ENCODE data around the gene ST8SIA1. TPM values are rescaled to one million over a fixed set of nuclear protein-coding genes. Genes with fewer than 3 reads are reported as not detected.
A peak's percentile ranks its signal among the peaks of the same experiment; 100 is the strongest.

ST8SIA1 gene
- total RNA-seq, 2 experiments from 2014 or later, result 5.6 to 5.7 TPM

DNA sequence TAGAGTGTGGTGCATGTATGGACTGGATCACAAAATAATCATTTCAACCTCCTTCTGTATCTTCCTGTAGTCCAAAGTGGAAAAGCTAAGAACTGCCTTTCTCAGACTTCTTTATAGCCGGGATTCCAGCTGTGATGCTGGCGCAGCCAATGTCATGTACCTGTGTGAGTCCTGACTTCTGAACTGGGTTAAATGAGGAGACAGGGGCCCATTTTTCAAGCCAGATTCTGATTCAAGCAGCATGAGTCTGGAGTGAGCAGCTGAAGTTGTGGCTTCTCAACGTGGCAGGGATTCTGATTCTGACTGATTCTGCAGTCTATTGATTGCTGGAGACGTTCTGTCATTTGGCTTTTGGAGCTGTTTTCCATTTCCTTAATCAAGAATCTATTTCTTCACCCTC, 111.2 kb downstream of the ST8SIA1 start:
- H3K9me3 Mint-ChIP-seq, result no peaks in the 10 kb centered on the region
- DNase-seq, result no peak
- Histone ChIP-seq H3K4me1 (ENCODE audit: insufficient read depth, low read length) (peaks cover 5% of the 10 kb centered on the region), H3K27ac (ENCODE audit: low read depth in 1 of 2, low read length in 2 of 2) (no peak overlapping the region), H3K27me3 (ENCODE audit: control insufficient read depth in 1 of 2, insufficient read depth in 2 of 2, low read length in 2 of 2) (no peaks in the 10 kb centered on the region), H3K4me3 (ENCODE audit: low read length) (no peak overlapping the region), H3K9me3 (ENCODE audit: control insufficient read depth in 1 of 2, insufficient read depth in 1 of 2, low read length in 2 of 2) (no peaks in the 10 kb centered on the region), H3K36me3 (ENCODE audit: insufficient read depth, low read length) (no peaks in the 10 kb centered on the region)
- POLR2A ChIA-PET, result no interaction called here
- H3K36me3 Mint-ChIP-seq (ENCODE audit: low read depth), result no peaks in the 10 kb centered on the region
- intact Hi-C loops (cut with DNase I, micrococcal nuclease), result no loop called here
- ATAC-seq (ENCODE audit: poor library complexity), result no peak
- TF ChIP-seq, protein P1, sequence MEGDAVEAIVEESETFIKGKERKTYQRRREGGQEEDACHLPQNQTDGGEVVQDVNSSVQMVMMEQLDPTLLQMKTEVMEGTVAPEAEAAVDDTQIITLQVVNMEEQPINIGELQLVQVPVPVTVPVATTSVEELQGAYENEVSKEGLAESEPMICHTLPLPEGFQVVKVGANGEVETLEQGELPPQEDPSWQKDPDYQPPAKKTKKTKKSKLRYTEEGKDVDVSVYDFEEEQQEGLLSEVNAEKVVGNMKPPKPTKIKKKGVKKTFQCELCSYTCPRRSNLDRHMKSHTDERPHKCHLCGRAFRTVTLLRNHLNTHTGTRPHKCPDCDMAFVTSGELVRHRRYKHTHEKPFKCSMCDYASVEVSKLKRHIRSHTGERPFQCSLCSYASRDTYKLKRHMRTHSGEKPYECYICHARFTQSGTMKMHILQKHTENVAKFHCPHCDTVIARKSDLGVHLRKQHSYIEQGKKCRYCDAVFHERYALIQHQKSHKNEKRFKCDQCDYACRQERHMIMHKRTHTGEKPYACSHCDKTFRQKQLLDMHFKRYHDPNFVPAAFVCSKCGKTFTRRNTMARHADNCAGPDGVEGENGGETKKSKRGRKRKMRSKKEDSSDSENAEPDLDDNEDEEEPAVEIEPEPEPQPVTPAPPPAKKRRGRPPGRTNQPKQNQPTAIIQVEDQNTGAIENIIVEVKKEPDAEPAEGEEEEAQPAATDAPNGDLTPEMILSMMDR (IDR thresholded peaks at IDR 0.05), result no peak
- H3K4me3 Mint-ChIP-seq, result no peak overlapping the region
- no peaks in the 10 kb centered on the region for H3K4me1 Mint-ChIP-seq (ENCODE audit: low read depth)
- no peaks in the 10 kb centered on the region for H3K27me3 Mint-ChIP-seq
- H3K27ac Mint-ChIP-seq, result no peak overlapping the region
- CTCF ChIA-PET, result no interaction called here

DNA sequence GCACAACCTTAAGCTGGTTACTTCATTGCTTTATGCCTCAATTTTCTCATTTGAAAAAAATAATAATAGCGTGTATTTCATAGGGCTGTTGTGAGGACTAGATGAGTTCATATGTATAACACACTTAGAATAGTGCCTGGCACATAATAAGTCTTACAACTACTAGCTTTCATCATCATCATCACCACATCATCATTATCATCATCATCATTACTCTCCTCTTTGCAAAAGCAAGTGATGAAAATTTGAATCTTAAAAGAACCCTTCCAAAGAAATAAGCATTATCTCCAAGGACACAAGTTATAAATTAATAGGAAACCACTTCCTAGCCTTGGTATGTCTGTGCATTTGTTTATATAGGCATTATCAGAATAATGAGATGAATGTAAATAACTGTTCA, 117.0 kb downstream of the ST8SIA1 start:
- no peaks in the 10 kb centered on the region for H3K4me1 Mint-ChIP-seq (ENCODE audit: low read depth)
- TF ChIP-seq, protein P1 (IDR thresholded peaks at IDR 0.05), result no peak
- intact Hi-C loops (cut with DNase I, micrococcal nuclease), result no loop called here
- no peaks in the 10 kb centered on the region for H3K4me1 ChIP-seq (ENCODE audit: insufficient read depth, low read length)
- H3K27me3 ChIP-seq (ENCODE audit: control insufficient read depth in 1 of 2, insufficient read depth in 2 of 2, low read length in 2 of 2), result no peaks in the 10 kb centered on the region
- DNase-seq (no peak), ATAC-seq (ENCODE audit: poor library complexity) (no peak)
- H3K27me3 Mint-ChIP-seq, result no peaks in the 10 kb centered on the region
- no peaks in the 10 kb centered on the region for H3K36me3 ChIP-seq (ENCODE audit: insufficient read depth, low read length)
- no peaks in the 10 kb centered on the region for H3K36me3 Mint-ChIP-seq (ENCODE audit: low read depth)
- H3K4me3 Mint-ChIP-seq, result no peak overlapping the region
- H3K27ac Mint-ChIP-seq, result no peak overlapping the region
- no peak overlapping the region for H3K27ac ChIP-seq (ENCODE audit: low read depth in 1 of 2, low read length in 2 of 2)
- no peaks in the 10 kb centered on the region for H3K9me3 Mint-ChIP-seq
- no peak overlapping the region for H3K4me3 ChIP-seq (ENCODE audit: low read length)
- ChIA-PET CTCF (no interaction called here), POLR2A (no interaction called here)
- H3K9me3 ChIP-seq (ENCODE audit: control insufficient read depth in 1 of 2, insufficient read depth in 1 of 2, low read length in 2 of 2), result no peaks in the 10 kb centered on the region

DNA sequence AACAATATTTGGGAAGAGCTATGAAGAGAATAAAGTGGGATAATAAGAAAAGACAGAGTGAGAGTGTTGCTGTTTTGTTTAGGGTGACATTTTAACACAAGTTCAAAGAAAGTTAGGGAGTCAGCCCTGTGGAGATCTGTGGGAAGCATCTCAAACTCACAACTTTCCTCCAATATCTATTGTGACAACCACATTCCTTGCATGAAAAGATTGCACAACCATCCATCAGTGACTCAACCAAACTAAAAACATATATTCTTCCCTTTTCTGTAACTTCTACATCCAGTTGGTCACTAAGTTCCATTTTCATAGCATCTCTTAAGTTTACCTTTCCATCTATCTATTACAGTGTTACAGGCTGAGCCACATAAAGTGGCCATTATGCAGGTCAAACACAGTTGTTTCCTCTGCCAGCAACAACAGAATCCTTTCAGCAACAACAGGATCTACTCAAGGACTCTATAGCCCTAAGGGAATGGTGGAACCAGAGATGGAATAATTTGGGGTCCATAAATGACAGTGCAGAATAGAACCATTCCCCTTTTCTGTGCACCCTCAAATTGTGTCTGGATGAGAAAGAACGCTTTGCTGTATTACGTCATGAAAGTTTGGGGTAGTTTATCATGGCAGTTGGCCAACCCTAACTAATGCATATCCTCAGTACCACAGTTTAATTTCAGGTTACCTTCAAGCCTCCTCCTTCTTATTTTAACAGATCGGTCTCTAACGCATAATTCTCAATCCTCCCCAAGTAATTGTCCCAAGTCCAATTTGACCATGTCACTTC, 118.8 kb downstream of the ST8SIA1 start:
- no peak overlapping the region for H3K4me3 Mint-ChIP-seq
- TF ChIP-seq, protein P1 (IDR thresholded peaks at IDR 0.05), result no peak
- H3K36me3 ChIP-seq (ENCODE audit: insufficient read depth, low read length), result no peaks in the 10 kb centered on the region
- no peak overlapping the region for H3K27ac Mint-ChIP-seq
- intact Hi-C loops (cut with DNase I, micrococcal nuclease), result no loop called here
- H3K27me3 Mint-ChIP-seq, result no peaks in the 10 kb centered on the region
- no peaks in the 10 kb centered on the region for H3K4me1 ChIP-seq (ENCODE audit: insufficient read depth, low read length)
- ChIA-PET CTCF (interaction anchor here (1.0 kb wide), 1 partner anchor 119 kb away, joined by 3 read pairs; the partner anchor contains the start of gene ST8SIA1), POLR2A (no interaction called here)
- H3K36me3 Mint-ChIP-seq (ENCODE audit: low read depth), result no peaks in the 10 kb centered on the region
- H3K4me1 Mint-ChIP-seq (ENCODE audit: low read depth), result no peaks in the 10 kb centered on the region
- no peaks in the 10 kb centered on the region for H3K27me3 ChIP-seq (ENCODE audit: control insufficient read depth in 1 of 2, insufficient read depth in 2 of 2, low read length in 2 of 2)
- H3K27ac ChIP-seq (ENCODE audit: low read depth in 1 of 2, low read length in 2 of 2), result no peak overlapping the region
- DNase-seq (peak in 1 of 14 experiments; percentile 1), ATAC-seq (ENCODE audit: poor library complexity) (no peak)
- H3K9me3 Mint-ChIP-seq, result no peaks in the 10 kb centered on the region
- H3K9me3 ChIP-seq (ENCODE audit: control insufficient read depth in 1 of 2, insufficient read depth in 1 of 2, low read length in 2 of 2), result no peaks in the 10 kb centered on the region
- no peak overlapping the region for H3K4me3 ChIP-seq (ENCODE audit: low read length)
